SK-N-SH (cell line): ENCODE results near the gene ZCCHC7. TPM values are rescaled to one million over a fixed set of nuclear protein-coding genes. Genes with fewer than 3 reads are reported as not detected.

ENCODE experiments used
- CTCF ChIA-PET: fragments of 300-600, 350-600 bp; formaldehyde crosslinking; extraction: SDS; loops from one replicate; lab custom pipeline; 2021; lab: Yijun Ruan, JAX
- POLR2A ChIA-PET: fragments of 350-600 bp; sonication (Branson Sonifier 250); formaldehyde crosslinking; extraction: SDS; loops from one replicate; lab custom pipeline; 2020; ENCODE audit warnings: antibody characterized with exemption, inconsistent platforms; lab: Yijun Ruan, JAX
- DNase-seq: peaks from one replicate; pipeline ENCODE4 v3.0.0; 2012
- H2AFZ ChIP-seq: fragments of 200-600 bp; sonication (generic); 2 replicates; pipeline ENCODE4 v1.8.1; 2016; ENCODE audit warnings: antibody characterized with exemption, mild to moderate bottlenecking, low read depth
- H3F3A ChIP-seq: fragments of 200-600 bp; sonication (generic); replicated peaks from 2 replicates; pipeline ENCODE3; 2016; ENCODE audit warnings: antibody characterized with exemption, mild to moderate bottlenecking; ENCODE audit not compliant: insufficient read depth
- H3K27ac ChIP-seq, 2 experiments: fragments of 200-500 bp in 1 of 2; fragments of 200-600 bp in 1 of 2; sonication (Bioruptor generic) in 1 of 2; sonication (generic), shearing (Covaris generic) in 1 of 2; 2 replicates each; pipeline versions ENCODE4 v1.5.1 to v1.6.1; 2014 to 2016; ENCODE audit warnings: low read depth in 2 of 2, inconsistent platforms in 1 of 2, low read length in 1 of 2, mild to moderate bottlenecking in 1 of 2, mixed read lengths in 1 of 2
- H3K27me3 ChIP-seq: fragments of 200-600 bp; sonication (generic), shearing (Covaris generic); 2 replicates; pipeline ENCODE4 v1.6.1; 2016; ENCODE audit warnings: mixed run types; ENCODE audit not compliant: insufficient read depth
- H3K36me3 ChIP-seq, 2 experiments: fragments of 200-500 bp in 1 of 2; fragments of 200-600 bp in 1 of 2; sonication (Bioruptor generic) in 1 of 2; sonication (generic) in 1 of 2; replicated peaks in 1 of 2; 2 replicates each; pipeline versions ENCODE3 to v1.5.1; 2014 to 2016; ENCODE audit warnings: low read length in 1 of 2, mild to moderate bottlenecking in 1 of 2; ENCODE audit not compliant: insufficient read depth in 2 of 2, control insufficient read depth in 1 of 2
- H3K4me1 ChIP-seq, 2 experiments: fragments of 200-500 bp in 1 of 2; fragments of 200-600 bp in 1 of 2; sonication (Bioruptor generic) in 1 of 2; sonication (generic), shearing (Covaris generic) in 1 of 2; 2 replicates each; pipeline versions ENCODE4 v1.5.1 to v1.6.1; 2014 to 2016; ENCODE audit warnings: low read depth in 1 of 2, low read length in 1 of 2, mixed run types in 1 of 2; ENCODE audit not compliant: insufficient read depth in 2 of 2, control insufficient read depth in 1 of 2
- H3K4me2 ChIP-seq: fragments of 200-600 bp; sonication (generic), shearing (Covaris generic); 2 replicates; pipeline ENCODE4 v1.6.1; 2017; ENCODE audit warnings: mixed run types
- H3K4me3 ChIP-seq, 2 experiments: fragments of 200-500 bp in 1 of 2; fragments of 200-600 bp in 1 of 2; sonication (Bioruptor generic) in 1 of 2; sonication (generic), shearing (Covaris generic) in 1 of 2; 2 replicates each; pipeline versions ENCODE4 v1.5.1 to v1.8.1; 2014 to 2016; ENCODE audit warnings: low read depth in 2 of 2, inconsistent platforms in 1 of 2, low read length in 1 of 2, mild to moderate bottlenecking in 1 of 2, mixed read lengths in 1 of 2, moderate library complexity in 1 of 2
- H3K79me2 ChIP-seq: fragments of 200-600 bp; sonication (generic); 2 replicates; pipeline ENCODE4 v1.8.1; 2017; ENCODE audit warnings: mild to moderate bottlenecking; ENCODE audit not compliant: insufficient read depth
- H3K9ac ChIP-seq: fragments of 200-600 bp; sonication (generic); 2 replicates; pipeline ENCODE4 v1.6.1; 2017; ENCODE audit warnings: mixed run types
- H3K9me2 ChIP-seq: fragments of 200-600 bp; sonication (generic); 2 replicates; pipeline ENCODE4 v1.6.1; 2017; ENCODE audit warnings: mixed run types
- H3K9me3 ChIP-seq: fragments of 200-600 bp; sonication (generic); 2 replicates; pipeline ENCODE4 v1.6.1; 2017; ENCODE audit warnings: mixed run types, mild to moderate bottlenecking, moderate library complexity
- H4K20me1 ChIP-seq: fragments of 200-600 bp; sonication (generic); 2 replicates; pipeline ENCODE4 v1.6.1; 2017; ENCODE audit warnings: mild to moderate bottlenecking, mixed run types; ENCODE audit not compliant: insufficient read depth
- CHD2 ChIP-seq: fragments of 150-350 bp; IDR thresholded peaks from 2 replicates; pipeline ENCODE4 v1.6.1; 2018; ENCODE audit warnings: low read length; ENCODE audit not compliant: partially characterized antibody
- ELF1 ChIP-seq: IDR thresholded peaks from 2 replicates; pipeline ENCODE4 v1.4.0; 2012
- EZH2phosphoT487 ChIP-seq: fragments of 200-600 bp; sonication (generic); IDR thresholded peaks from 2 replicates; pipeline ENCODE4 v1.6.1; 2017; ENCODE audit warnings: low read depth, mixed run types, mild to moderate bottlenecking, antibody characterized with exemption, moderate library complexity, borderline replicate concordance
- FOXJ3 ChIP-seq: sonication (generic); formaldehyde crosslinking; IDR thresholded peaks from 2 replicates; pipeline ENCODE4 v1.5.1; 2020; ENCODE audit warnings: mild to moderate bottlenecking, missing genetic modification reagents
- FOXM1 ChIP-seq: IDR thresholded peaks from 2 replicates; pipeline ENCODE4 v1.4.0; 2012; ENCODE audit warnings: low read depth, mild to moderate bottlenecking
- GABPA ChIP-seq: IDR thresholded peaks from 2 replicates; pipeline ENCODE4 v1.4.0; 2012; ENCODE audit warnings: low read depth, mild to moderate bottlenecking
- GATA2 ChIP-seq: sonication (generic); formaldehyde crosslinking; IDR thresholded peaks from 2 replicates; pipeline ENCODE4 v1.5.0; 2020; ENCODE audit warnings: mild to moderate bottlenecking, missing genetic modification reagents
- JUND ChIP-seq: IDR thresholded peaks from 2 replicates; pipeline ENCODE4 v1.4.0; 2012
- MXI1 ChIP-seq: IDR thresholded peaks from 2 replicates; pipeline ENCODE4 v1.6.1; 2012; ENCODE audit warnings: mild to moderate bottlenecking, low read depth, low read length, improper control_type of control experiment
- NFIC ChIP-seq: IDR thresholded peaks from 2 replicates; pipeline ENCODE4 v1.4.0; 2012; ENCODE audit warnings: borderline replicate concordance
- NRF1 ChIP-seq: IDR thresholded peaks from 2 replicates; pipeline ENCODE4 v1.6.1; 2012; ENCODE audit warnings: low read depth, mild to moderate bottlenecking, low read length
- RCOR1 ChIP-seq: fragments of 150-350 bp; IDR thresholded peaks from 2 replicates; pipeline ENCODE4 v1.6.1; 2017; ENCODE audit warnings: antibody characterized with exemption, low read length
- SMC3 ChIP-seq: IDR thresholded peaks from 2 replicates; pipeline ENCODE4 v1.6.1; 2012; ENCODE audit warnings: low read depth, low read length, improper control_type of control experiment
- TEAD4 ChIP-seq: IDR thresholded peaks from 2 replicates; pipeline ENCODE4 v1.4.0; 2012; ENCODE audit warnings: mild to moderate bottlenecking, borderline replicate concordance; ENCODE audit not compliant: insufficient read depth
- WGBS: methylation state at CpG from one replicate; pipeline ENCODE4 v1.1.6; 2017; ENCODE audit warnings: low lambda C conversion rate; 5-methylcytosine and 5-hydroxymethylcytosine counted together
- polyA plus RNA-seq, 3 experiments: library from polyadenylated mRNA; depleted of rRNA; stranded (reverse); fragments of >200 nt; gene quantifications; 2 replicates each; pipeline ENCODE4 v1.2.3, GENCODE V29; 2012
- TF ChIP-seq, protein P1 (sequence below): fragments of 200-600 bp; sonication (generic); IDR thresholded peaks from 2 replicates; pipeline ENCODE4 v1.6.1; 2017; ENCODE audit warnings: antibody characterized with exemption, mild to moderate bottlenecking, moderate library complexity
- TF ChIP-seq, protein P2 (sequence below): fragments of 150-350 bp; IDR thresholded peaks from 2 replicates; pipeline ENCODE4 v1.6.1; 2017; ENCODE audit warnings: antibody characterized with exemption, low read length, low read depth, borderline replicate concordance
- TF ChIP-seq, protein P3 (sequence below): IDR thresholded peaks from 2 replicates; pipeline ENCODE4 v1.4.0; 2012; ENCODE audit warnings: low read depth, borderline replicate concordance
- TF ChIP-seq, protein P4 (sequence below): fragments of 150-350 bp; IDR thresholded peaks from 2 replicates; pipeline ENCODE4 v1.6.1; 2016; ENCODE audit warnings: mild to moderate bottlenecking, low read depth, low read length

Gene ZCCHC7
- polyA plus RNA-seq, 1 of the 3 experiments (the other 2 are of a cell fraction), result 12.6 TPM

DNA sequence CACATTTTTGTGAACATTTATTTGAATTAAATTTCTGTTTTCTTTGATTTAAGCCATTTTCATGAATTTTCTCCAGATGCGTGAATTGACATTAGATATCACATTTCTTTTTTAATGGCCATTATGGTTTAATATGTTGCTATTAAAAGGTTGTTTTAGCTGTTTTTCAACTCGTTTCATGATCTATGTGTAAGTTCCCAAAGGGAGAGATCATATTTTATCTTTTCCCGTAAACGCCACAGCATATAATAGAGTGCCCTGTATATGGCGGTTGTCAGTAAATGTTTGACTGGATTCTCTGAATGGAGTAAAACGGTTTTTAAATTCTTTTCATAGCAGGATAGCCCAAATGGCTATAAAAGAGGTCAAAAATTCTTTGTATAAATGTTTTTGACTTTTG is 35.8 kb downstream of the ZCCHC7 start:
- Histone ChIP-seq H3K9me2 (no peaks in the 10 kb centered on the region), H3K4me3 (no peak overlapping the region), H3K4me1 (peaks cover 0 to 8% of the 10 kb centered on the region in 2 experiments; a peak in 1 of 4 replicates), H2AFZ (no peak overlapping the region), H3K36me3 (peaks cover 0 to 24% of the 10 kb centered on the region in 2 experiments), H3K4me2 (no peak overlapping the region), H3K9ac (no peak overlapping the region), H3K27ac (no peak overlapping the region), H3K27me3 (no peaks in the 10 kb centered on the region), H4K20me1 (peaks cover 4% of the 10 kb centered on the region; the same call in 1 of the 2 replicates), H3K9me3 (no peaks in the 10 kb centered on the region), H3F3A (no peaks in the 10 kb centered on the region), H3K79me2 (peaks cover 55% of the 10 kb centered on the region; the same call in 1 of the 2 replicates)
- no peak for TF ChIP-seq GABPA
- no peak for TF ChIP-seq MXI1
- no peak for TF ChIP-seq FOXJ3 (CRISPR knock-in tag)
- TF ChIP-seq, protein P1, sequence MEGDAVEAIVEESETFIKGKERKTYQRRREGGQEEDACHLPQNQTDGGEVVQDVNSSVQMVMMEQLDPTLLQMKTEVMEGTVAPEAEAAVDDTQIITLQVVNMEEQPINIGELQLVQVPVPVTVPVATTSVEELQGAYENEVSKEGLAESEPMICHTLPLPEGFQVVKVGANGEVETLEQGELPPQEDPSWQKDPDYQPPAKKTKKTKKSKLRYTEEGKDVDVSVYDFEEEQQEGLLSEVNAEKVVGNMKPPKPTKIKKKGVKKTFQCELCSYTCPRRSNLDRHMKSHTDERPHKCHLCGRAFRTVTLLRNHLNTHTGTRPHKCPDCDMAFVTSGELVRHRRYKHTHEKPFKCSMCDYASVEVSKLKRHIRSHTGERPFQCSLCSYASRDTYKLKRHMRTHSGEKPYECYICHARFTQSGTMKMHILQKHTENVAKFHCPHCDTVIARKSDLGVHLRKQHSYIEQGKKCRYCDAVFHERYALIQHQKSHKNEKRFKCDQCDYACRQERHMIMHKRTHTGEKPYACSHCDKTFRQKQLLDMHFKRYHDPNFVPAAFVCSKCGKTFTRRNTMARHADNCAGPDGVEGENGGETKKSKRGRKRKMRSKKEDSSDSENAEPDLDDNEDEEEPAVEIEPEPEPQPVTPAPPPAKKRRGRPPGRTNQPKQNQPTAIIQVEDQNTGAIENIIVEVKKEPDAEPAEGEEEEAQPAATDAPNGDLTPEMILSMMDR, result no peak
- TF ChIP-seq CHD2, result no peak
- no peak for TF ChIP-seq FOXM1
- TF ChIP-seq ELF1, result no peak
- TF ChIP-seq, protein P2, sequence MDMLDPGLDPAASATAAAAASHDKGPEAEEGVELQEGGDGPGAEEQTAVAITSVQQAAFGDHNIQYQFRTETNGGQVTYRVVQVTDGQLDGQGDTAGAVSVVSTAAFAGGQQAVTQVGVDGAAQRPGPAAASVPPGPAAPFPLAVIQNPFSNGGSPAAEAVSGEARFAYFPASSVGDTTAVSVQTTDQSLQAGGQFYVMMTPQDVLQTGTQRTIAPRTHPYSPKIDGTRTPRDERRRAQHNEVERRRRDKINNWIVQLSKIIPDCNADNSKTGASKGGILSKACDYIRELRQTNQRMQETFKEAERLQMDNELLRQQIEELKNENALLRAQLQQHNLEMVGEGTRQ, result no peak
- no peak for TF ChIP-seq TEAD4
- no peak for TF ChIP-seq SMC3
- no peak for TF ChIP-seq NFIC
- TF ChIP-seq RCOR1, result no peak
- TF ChIP-seq, protein P3, sequence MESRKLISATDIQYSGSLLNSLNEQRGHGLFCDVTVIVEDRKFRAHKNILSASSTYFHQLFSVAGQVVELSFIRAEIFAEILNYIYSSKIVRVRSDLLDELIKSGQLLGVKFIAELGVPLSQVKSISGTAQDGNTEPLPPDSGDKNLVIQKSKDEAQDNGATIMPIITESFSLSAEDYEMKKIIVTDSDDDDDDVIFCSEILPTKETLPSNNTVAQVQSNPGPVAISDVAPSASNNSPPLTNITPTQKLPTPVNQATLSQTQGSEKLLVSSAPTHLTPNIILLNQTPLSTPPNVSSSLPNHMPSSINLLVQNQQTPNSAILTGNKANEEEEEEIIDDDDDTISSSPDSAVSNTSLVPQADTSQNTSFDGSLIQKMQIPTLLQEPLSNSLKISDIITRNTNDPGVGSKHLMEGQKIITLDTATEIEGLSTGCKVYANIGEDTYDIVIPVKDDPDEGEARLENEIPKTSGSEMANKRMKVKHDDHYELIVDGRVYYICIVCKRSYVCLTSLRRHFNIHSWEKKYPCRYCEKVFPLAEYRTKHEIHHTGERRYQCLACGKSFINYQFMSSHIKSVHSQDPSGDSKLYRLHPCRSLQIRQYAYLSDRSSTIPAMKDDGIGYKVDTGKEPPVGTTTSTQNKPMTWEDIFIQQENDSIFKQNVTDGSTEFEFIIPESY, result no peak
- no peak for TF ChIP-seq EZH2phosphoT487
- TF ChIP-seq, protein P4, sequence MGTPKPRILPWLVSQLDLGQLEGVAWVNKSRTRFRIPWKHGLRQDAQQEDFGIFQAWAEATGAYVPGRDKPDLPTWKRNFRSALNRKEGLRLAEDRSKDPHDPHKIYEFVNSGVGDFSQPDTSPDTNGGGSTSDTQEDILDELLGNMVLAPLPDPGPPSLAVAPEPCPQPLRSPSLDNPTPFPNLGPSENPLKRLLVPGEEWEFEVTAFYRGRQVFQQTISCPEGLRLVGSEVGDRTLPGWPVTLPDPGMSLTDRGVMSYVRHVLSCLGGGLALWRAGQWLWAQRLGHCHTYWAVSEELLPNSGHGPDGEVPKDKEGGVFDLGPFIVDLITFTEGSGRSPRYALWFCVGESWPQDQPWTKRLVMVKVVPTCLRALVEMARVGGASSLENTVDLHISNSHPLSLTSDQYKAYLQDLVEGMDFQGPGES, result no peak
- no peak for TF ChIP-seq JUND
- no peak for TF ChIP-seq GATA2 (CRISPR knock-in tag)
- no peak for TF ChIP-seq NRF1
- POLR2A ChIA-PET, result interaction anchor here (0.5 kb wide), 1 partner anchor 37 kb away, joined by 4 read pairs; no protein-coding TSS in a partner anchor
- no peak for DNase-seq
- CTCF ChIA-PET, result interaction anchor here (0.7 to 0.9 kb wide), 2 partner anchors 10 to 303 kb away, joined by 3 read pairs; no protein-coding TSS in a partner anchor
- 95% methylated on average over 6 of the region's 6 CpGs for WGBS
